ENCODE measurements around the gene ARFIP2. TPM values are rescaled to one million over a fixed set of nuclear protein-coding genes. Genes with fewer than 3 reads are reported as not detected.

ARFIP2 gene
- total RNA-seq, 1 experiment from 2014 or later, result 55.1 TPM

DNA sequence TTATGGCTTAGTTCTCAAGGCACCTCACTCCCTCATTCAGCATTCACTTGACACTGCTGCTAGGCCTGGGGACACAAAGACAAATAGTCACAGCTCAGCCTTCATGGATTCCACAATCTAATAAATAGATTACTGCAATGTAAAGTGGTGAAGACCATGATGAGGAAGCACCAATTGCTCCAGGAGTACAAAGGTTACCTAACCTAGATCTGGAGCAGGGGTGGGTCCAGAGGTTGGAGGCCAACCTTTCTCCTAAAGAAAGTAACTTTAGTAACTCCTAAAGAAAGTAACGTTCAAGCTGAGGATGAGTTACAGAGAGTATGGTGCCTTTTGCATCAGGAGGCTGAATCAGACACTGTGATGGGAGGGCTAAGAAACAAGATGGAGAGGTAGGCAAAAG is 11.5 kb downstream of the ARFIP2 start:
- TF ChIP-seq, protein P1, sequence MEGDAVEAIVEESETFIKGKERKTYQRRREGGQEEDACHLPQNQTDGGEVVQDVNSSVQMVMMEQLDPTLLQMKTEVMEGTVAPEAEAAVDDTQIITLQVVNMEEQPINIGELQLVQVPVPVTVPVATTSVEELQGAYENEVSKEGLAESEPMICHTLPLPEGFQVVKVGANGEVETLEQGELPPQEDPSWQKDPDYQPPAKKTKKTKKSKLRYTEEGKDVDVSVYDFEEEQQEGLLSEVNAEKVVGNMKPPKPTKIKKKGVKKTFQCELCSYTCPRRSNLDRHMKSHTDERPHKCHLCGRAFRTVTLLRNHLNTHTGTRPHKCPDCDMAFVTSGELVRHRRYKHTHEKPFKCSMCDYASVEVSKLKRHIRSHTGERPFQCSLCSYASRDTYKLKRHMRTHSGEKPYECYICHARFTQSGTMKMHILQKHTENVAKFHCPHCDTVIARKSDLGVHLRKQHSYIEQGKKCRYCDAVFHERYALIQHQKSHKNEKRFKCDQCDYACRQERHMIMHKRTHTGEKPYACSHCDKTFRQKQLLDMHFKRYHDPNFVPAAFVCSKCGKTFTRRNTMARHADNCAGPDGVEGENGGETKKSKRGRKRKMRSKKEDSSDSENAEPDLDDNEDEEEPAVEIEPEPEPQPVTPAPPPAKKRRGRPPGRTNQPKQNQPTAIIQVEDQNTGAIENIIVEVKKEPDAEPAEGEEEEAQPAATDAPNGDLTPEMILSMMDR (conservative IDR thresholded peaks at IDR 0.05), result no peak

More for the DNA sequence above, 11.5 kb downstream of the ARFIP2 start:
- no CpG with 5 or more reads among the region's 1 CpG for WGBS (ENCODE audit: extremely low coverage, insufficient read length, low lambda C conversion rate)
- no peak overlapping the region for H4K91ac ChIP-seq (ENCODE audit: insufficient read length, low read depth, low read length)
- H2AK5ac ChIP-seq (ENCODE audit: insufficient read length, low read length), result no peak overlapping the region
- Mint-ChIP-seq H3K27ac (no peak overlapping the region), H3K4me1 (peaks cover 12 to 16% of the 10 kb centered on the region in 2 experiments), H3K27me3 (ENCODE audit: low read depth) (no peaks in the 10 kb centered on the region; the same call in none of the 2 replicates), H3K9me3 (no peaks in the 10 kb centered on the region), H3K36me3 (ENCODE audit: insufficient read depth in 1 of 3, low read depth in 3 of 3) (no peaks in the 10 kb centered on the region), H3K4me3 (no peak overlapping the region)
- no peaks in the 10 kb centered on the region for H3K79me1 ChIP-seq (ENCODE audit: insufficient read depth, low read depth, low read length, poor library complexity, severe bottlenecking)
- H2BK15ac ChIP-seq (ENCODE audit: low read depth, low read length), result no peak overlapping the region
- no peak overlapping the region for H4K5ac ChIP-seq (ENCODE audit: insufficient read length, low read depth, low read length)
- no peak overlapping the region for H3K14ac ChIP-seq (ENCODE audit: insufficient read depth, low read length)
- peak overlapping the region; percentile 21 for H3K4me2 ChIP-seq (ENCODE audit: insufficient read depth, insufficient read length, low read length)
- H3K4ac ChIP-seq (ENCODE audit: low read depth, low read length), result no peak overlapping the region
- H3T11ph ChIP-seq (ENCODE audit: low read length), result no peak overlapping the region
- DNase-seq, result no peak
- peaks cover 6% of the 10 kb centered on the region; the same call in 1 of the 2 replicates for H3K4me1 ChIP-seq (ENCODE audit: insufficient read depth, low read length)
- H3K27ac ChIP-seq (ENCODE audit: insufficient read length, low read depth, low read length), result no peak overlapping the region
- H4K8ac ChIP-seq (replicated peaks; ENCODE audit: insufficient read length, low read depth, low read length), result no peak overlapping the region
- H3K9me3 ChIP-seq (ENCODE audit: control insufficient read depth, low read depth, low read length), result no peaks in the 10 kb centered on the region
- no peaks in the 10 kb centered on the region; the same call in 1 of the 2 replicates for H3K79me2 ChIP-seq (ENCODE audit: insufficient read depth, low read length)
- H3K27me3 ChIP-seq (ENCODE audit: insufficient read depth, low read length), result no peaks in the 10 kb centered on the region; the same call in 1 of the 2 replicates
- H3K23me2 ChIP-seq (ENCODE audit: insufficient read length, low read depth, low read length, poor library complexity, severe bottlenecking), result peaks cover 14% of the 10 kb centered on the region
- no peak overlapping the region for H3K23ac ChIP-seq (ENCODE audit: insufficient read length, low read depth, low read length)
- H4K20me1 ChIP-seq (ENCODE audit: control insufficient read depth, insufficient read depth, insufficient read length), result no peaks in the 10 kb centered on the region
- no peak overlapping the region for H3K9ac ChIP-seq (ENCODE audit: extremely low read depth, insufficient read length, low read length)
- H3K18ac ChIP-seq (ENCODE audit: insufficient read length, low read depth, low read length), result no peak overlapping the region
- H2BK20ac ChIP-seq (ENCODE audit: low read depth, low read length, poor library complexity, severe bottlenecking), result no peak overlapping the region
- no peak overlapping the region for H2BK12ac ChIP-seq (ENCODE audit: insufficient read length, low read depth, low read length)
- no peak overlapping the region for H2BK5ac ChIP-seq (ENCODE audit: insufficient read length, low read length)
- no peak overlapping the region for H2BK120ac ChIP-seq (ENCODE audit: low read depth, low read length, poor library complexity, severe bottlenecking)
- no peak overlapping the region for H3K56ac ChIP-seq (ENCODE audit: insufficient read length, low read depth, low read length)
- H2AFZ ChIP-seq (ENCODE audit: low read length), result no peak overlapping the region

Measured in H9 (cell line).